ENCODE measurements around the gene MRPL22. TPM values are rescaled to one million over a fixed set of nuclear protein-coding genes. Genes with fewer than 3 reads are reported as not detected.

MRPL22 gene
- total and polyA plus RNA-seq, 2 of the 4 experiments (the other 2 are of a cell fraction), result 13.3 to 58.0 TPM

- in situ Hi-C loops (cut with MboI; ENCODE audit: low sequenced_read_pairs), result loop anchor here (10.0 kb wide), 1 partner anchor 1852 kb away; no protein-coding TSS in a partner anchor
- TF ChIP-seq CTCF (conservative IDR thresholded peaks at IDR 0.05; ENCODE audit: low read depth, low read length) (peak; percentile 67), SMC3 (IDR thresholded peaks at IDR 0.05; ENCODE audit: low read depth, low read length) (peak; percentile 57; the same call in 1 of the 2 replicates), RCOR1 (IDR thresholded peaks at IDR 0.05; ENCODE audit: insufficient replicate concordance, low read length) (no peak), FOS (IDR thresholded peaks at IDR 0.05; ENCODE audit: low read depth, low read length) (no peak), RAD21 (IDR thresholded peaks at IDR 0.05; ENCODE audit: low read length) (peak; percentile 76)
- no peak overlapping the region for H4K5ac ChIP-seq (ENCODE audit: low read depth, low read length)
- CTCF ChIA-PET, result interaction anchor here (0.5 to 2.4 kb wide), 11 partner anchors 12 to 182 kb away, joined by 3 to 11 read pairs (median 3); no protein-coding TSS in a partner anchor
- no peak overlapping the region for H3K4me3 ChIP-seq (ENCODE audit: insufficient read depth, low read depth, low read length)
- no peak overlapping the region for H2BK15ac ChIP-seq (ENCODE audit: low read depth, low read length)
- H3K27ac ChIP-seq (ENCODE audit: insufficient read depth, low read length), result no peak overlapping the region
- no peak overlapping the region for H3K4ac ChIP-seq (ENCODE audit: low read depth, low read length)
- H3K36me3 ChIP-seq (ENCODE audit: control insufficient read depth, insufficient read depth, low read length), result 0 out of 2 replicates have a peak, but pooled peaks cover 1% of the 10 kb centered on the region
- POLR2A ChIA-PET (ENCODE audit: unreplicated experiment), result interaction anchor here (0.5 kb wide), 1 partner anchor 30 kb away, joined by 4 read pairs; no protein-coding TSS in a partner anchor
- no peak overlapping the region for H3K23ac ChIP-seq (ENCODE audit: low read depth, low read length)
- H3K9ac ChIP-seq (ENCODE audit: low read depth, low read length), result no peak overlapping the region
- no peaks in the 10 kb centered on the region for H3K27me3 ChIP-seq (ENCODE audit: control insufficient read depth, insufficient read depth, low read length)
- no peak overlapping the region for H3K18ac ChIP-seq (ENCODE audit: low read depth, low read length)
- H2AK5ac ChIP-seq (ENCODE audit: low read depth, low read length), result no peak overlapping the region
- no peak overlapping the region for H4K8ac ChIP-seq (ENCODE audit: low read depth in 2 of 2, low read length in 2 of 2)
- no peak overlapping the region for H4K91ac ChIP-seq (ENCODE audit: insufficient read depth, low read depth, low read length)
- no peaks in the 10 kb centered on the region for H3K9me1 ChIP-seq (ENCODE audit: insufficient read depth, low read length)
- H3K14ac ChIP-seq (replicated peaks; ENCODE audit: low read depth, low read length), result no peak overlapping the region
- H2BK20ac ChIP-seq (ENCODE audit: low read depth, low read length), result no peak overlapping the region
- H3K4me2 ChIP-seq (ENCODE audit: low read depth, low read length), result no peak overlapping the region
- H3K56ac ChIP-seq (ENCODE audit: extremely low read depth, insufficient read depth, low read length), result no peak overlapping the region
- H3K9me3 ChIP-seq (ENCODE audit: control insufficient read depth, insufficient read depth, low read length), result no peaks in the 10 kb centered on the region; the same call in 1 of the 2 replicates
- H3K79me1 ChIP-seq (ENCODE audit: low read depth in 1 of 2, low read length in 2 of 2), result no peaks in the 10 kb centered on the region
- no peak overlapping the region for H2AK9ac ChIP-seq (replicated peaks; ENCODE audit: low read depth, low read length, poor library complexity)
- no peak overlapping the region for H2BK5ac ChIP-seq (ENCODE audit: low read depth, low read length, poor library complexity, severe bottlenecking)
- intact Hi-C loops (cut with micrococcal nuclease), result loop anchor here (1.0 to 10.0 kb wide), 3 partner anchors 32 to 1852 kb away; no protein-coding TSS in a partner anchor
- DNase-seq (peak; percentile 53), ATAC-seq (ENCODE audit: low read depth) (peak; percentile 67)
- H3K4me1 ChIP-seq (ENCODE audit: control insufficient read depth, insufficient read depth, low read length), result peaks cover 1% of the 10 kb centered on the region; the same call in 1 of the 2 replicates
- no peak overlapping the region for H2BK120ac ChIP-seq (ENCODE audit: low read depth, low read length)
- no peaks in the 10 kb centered on the region for H4K20me1 ChIP-seq (ENCODE audit: insufficient read depth, low read length)
- dilution Hi-C loops (cut with HindIII; ENCODE audit: low sequenced_read_pairs, unreplicated experiment), result no loop called here
- no TSS peak for BruUV-seq (replicated peaks)
- no CpG with 5 or more reads among the region's 2 CpGs for WGBS, 2 experiments (ENCODE audit: extremely low coverage in 2 of 2, insufficient read length in 1 of 2)
- no peak overlapping the region for H2AFZ ChIP-seq (replicated peaks; ENCODE audit: low read length, poor library complexity)
Observed at GRCh38 chr5:154972476-154973080, 31.7 kb downstream of the MRPL22 start.
